Measurements from ENCODE around the gene UBE4A.
"Not testable (repeated sequence)": the region's sequence is repeated elsewhere in the genome, so short reads cannot be mapped to it uniquely, and the experiment has no call there.

UBE4A gene

GRCh38 chr11:118410055-118410745, 50.8 kb downstream of the UBE4A start:
- no peak overlapping the region for H3K9ac ChIP-seq (ENCODE audit: low read depth, low read length)
- peaks cover 23% of the 10 kb centered on the region for H3K36me3 ChIP-seq (ENCODE audit: insufficient read depth, low read length)

GRCh38 chr11:118411530-118411929, 52.1 kb downstream of the UBE4A start:
- no peaks in the 10 kb centered on the region for H3K27me3 ChIP-seq (ENCODE audit: control insufficient read depth, insufficient read depth, low read length)
- no peak overlapping the region for H3K4me2 ChIP-seq (ENCODE audit: low read length)
- H3K9ac ChIP-seq (ENCODE audit: low read depth, low read length): no peak overlapping the region
- no peaks in the 10 kb centered on the region for H3K9me3 ChIP-seq (replicated peaks; ENCODE audit: low read length)
- H3K36me3 ChIP-seq (ENCODE audit: insufficient read depth, low read length): peaks cover 19% of the 10 kb centered on the region
- no peak overlapping the region for H3K4me3 ChIP-seq (ENCODE audit: low read length)
- H3K4me1 ChIP-seq (ENCODE audit: control insufficient read depth, insufficient read depth, low read length): peaks cover 12% of the 10 kb centered on the region

More at GRCh38 chr11:118410055-118410745, 50.8 kb downstream of the UBE4A start:
- no peaks in the 10 kb centered on the region for H3K27me3 ChIP-seq (ENCODE audit: control insufficient read depth, insufficient read depth, low read length)
- H3K9me3 ChIP-seq (replicated peaks; ENCODE audit: low read length): no peaks in the 10 kb centered on the region
- no peak overlapping the region for H3K4me3 ChIP-seq (ENCODE audit: low read length)
- peaks cover 6% of the 10 kb centered on the region for H3K4me1 ChIP-seq (ENCODE audit: control insufficient read depth, insufficient read depth, low read length)
- no peak overlapping the region for H3K4me2 ChIP-seq (ENCODE audit: low read length)

GRCh38 chr11:118412921-118413320, 53.5 kb downstream of the UBE4A start:
- H3K4me2 ChIP-seq (ENCODE audit: low read length): no peak overlapping the region
- H3K4me1 ChIP-seq (ENCODE audit: control insufficient read depth, insufficient read depth, low read length): peaks cover 9% of the 10 kb centered on the region
- H3K9me3 ChIP-seq (replicated peaks; ENCODE audit: low read length): no peaks in the 10 kb centered on the region
- no peak overlapping the region for H3K9ac ChIP-seq (ENCODE audit: low read depth, low read length)
- H3K36me3 ChIP-seq (ENCODE audit: insufficient read depth, low read length): peaks cover 7% of the 10 kb centered on the region
- H3K4me3 ChIP-seq (ENCODE audit: low read length): no peak overlapping the region
- H3K27me3 ChIP-seq (ENCODE audit: control insufficient read depth, insufficient read depth, low read length): no peaks in the 10 kb centered on the region

- H3K36me3 ChIP-seq (ENCODE audit: insufficient read depth, low read length): no peaks in the 10 kb centered on the region
- peaks cover 9% of the 10 kb centered on the region for H3K4me1 ChIP-seq (ENCODE audit: control insufficient read depth, insufficient read depth, low read length)
- H3K9ac ChIP-seq (ENCODE audit: low read depth, low read length): no peak overlapping the region
- no peaks in the 10 kb centered on the region for H3K27me3 ChIP-seq (ENCODE audit: control insufficient read depth, insufficient read depth, low read length)
- H3K9me3 ChIP-seq (replicated peaks; ENCODE audit: low read length): no peaks in the 10 kb centered on the region
- H3K4me2 ChIP-seq (ENCODE audit: low read length): no peak overlapping the region
- H3K4me3 ChIP-seq (ENCODE audit: low read length): no peak overlapping the region
These were observed 55.8 kb downstream of the UBE4A start for GRCh38 chr11:118415062-118415738.

GRCh38 chr11:118415739-118416068, 56.3 kb downstream of the UBE4A start:
- H3K9me3 ChIP-seq (replicated peaks; ENCODE audit: low read length): no peaks in the 10 kb centered on the region
- no peak overlapping the region for H3K4me2 ChIP-seq (ENCODE audit: low read length)
- H3K4me3 ChIP-seq (ENCODE audit: low read length): no peak overlapping the region
- H3K9ac ChIP-seq (ENCODE audit: low read depth, low read length): no peak overlapping the region
- no peaks in the 10 kb centered on the region for H3K27me3 ChIP-seq (ENCODE audit: control insufficient read depth, insufficient read depth, low read length)
- H3K36me3 ChIP-seq (ENCODE audit: insufficient read depth, low read length): no peaks in the 10 kb centered on the region
- peaks cover 9% of the 10 kb centered on the region for H3K4me1 ChIP-seq (ENCODE audit: control insufficient read depth, insufficient read depth, low read length)

GRCh38 chr11:118416900-118417299, 57.5 kb downstream of the UBE4A start:
- H3K36me3 ChIP-seq (ENCODE audit: insufficient read depth, low read length); H3K9ac ChIP-seq (ENCODE audit: low read depth, low read length); H3K4me2 ChIP-seq (ENCODE audit: low read length); H3K4me1 ChIP-seq (ENCODE audit: control insufficient read depth, insufficient read depth, low read length); H3K4me3 ChIP-seq (ENCODE audit: low read length); H3K9me3 ChIP-seq (replicated peaks; ENCODE audit: low read length); H3K27me3 ChIP-seq (ENCODE audit: control insufficient read depth, insufficient read depth, low read length): not testable (repeated sequence)

- H3K4me2 ChIP-seq (ENCODE audit: low read length): no peak overlapping the region
- peaks cover 9% of the 10 kb centered on the region for H3K4me1 ChIP-seq (ENCODE audit: control insufficient read depth, insufficient read depth, low read length)
- no peaks in the 10 kb centered on the region for H3K27me3 ChIP-seq (ENCODE audit: control insufficient read depth, insufficient read depth, low read length)
- H3K36me3 ChIP-seq (ENCODE audit: insufficient read depth, low read length): no peaks in the 10 kb centered on the region
- no peaks in the 10 kb centered on the region for H3K9me3 ChIP-seq (replicated peaks; ENCODE audit: low read length)
- H3K9ac ChIP-seq (ENCODE audit: low read depth, low read length): no peak overlapping the region
- no peak overlapping the region for H3K4me3 ChIP-seq (ENCODE audit: low read length)
These were observed 58.4 kb downstream of the UBE4A start for GRCh38 chr11:118417801-118418200.

- peaks cover 9% of the 10 kb centered on the region for H3K4me1 ChIP-seq (ENCODE audit: control insufficient read depth, insufficient read depth, low read length)
- H3K9ac ChIP-seq (ENCODE audit: low read depth, low read length): no peak overlapping the region
- H3K4me3 ChIP-seq (ENCODE audit: low read length): no peak overlapping the region
- H3K9me3 ChIP-seq (replicated peaks; ENCODE audit: low read length): no peaks in the 10 kb centered on the region
- no peaks in the 10 kb centered on the region for H3K36me3 ChIP-seq (ENCODE audit: insufficient read depth, low read length)
- no peaks in the 10 kb centered on the region for H3K27me3 ChIP-seq (ENCODE audit: control insufficient read depth, insufficient read depth, low read length)
- no peak overlapping the region for H3K4me2 ChIP-seq (ENCODE audit: low read length)
These were observed 59.4 kb downstream of the UBE4A start for GRCh38 chr11:118418766-118419165.

GRCh38 chr11:118427707-118428106, 68.3 kb downstream of the UBE4A start:
- Histone ChIP-seq H3K9ac (ENCODE audit: low read depth, low read length) (no peak overlapping the region), H3K4me3 (ENCODE audit: low read length) (no peak overlapping the region), H3K9me3 (replicated peaks; ENCODE audit: low read length) (no peaks in the 10 kb centered on the region), H3K4me2 (ENCODE audit: low read length) (no peak overlapping the region), H3K36me3 (ENCODE audit: insufficient read depth, low read length) (no peaks in the 10 kb centered on the region), H3K4me1 (ENCODE audit: control insufficient read depth, insufficient read depth, low read length) (no peaks in the 10 kb centered on the region), H3K27me3 (ENCODE audit: control insufficient read depth, insufficient read depth, low read length) (no peaks in the 10 kb centered on the region)

- H3K9me3 ChIP-seq (replicated peaks; ENCODE audit: low read length): no peaks in the 10 kb centered on the region
- H3K4me2 ChIP-seq (ENCODE audit: low read length): no peak overlapping the region
- H3K4me1 ChIP-seq (ENCODE audit: control insufficient read depth, insufficient read depth, low read length): peaks cover 8% of the 10 kb centered on the region
- no peaks in the 10 kb centered on the region for H3K27me3 ChIP-seq (ENCODE audit: control insufficient read depth, insufficient read depth, low read length)
- H3K4me3 ChIP-seq (ENCODE audit: low read length): no peak overlapping the region
- no peaks in the 10 kb centered on the region for H3K36me3 ChIP-seq (ENCODE audit: insufficient read depth, low read length)
- H3K9ac ChIP-seq (ENCODE audit: low read depth, low read length): no peak overlapping the region
These were observed 71.6 kb downstream of the UBE4A start for GRCh38 chr11:118430956-118431355.

- H3K36me3 ChIP-seq (ENCODE audit: insufficient read depth, low read length): no peaks in the 10 kb centered on the region
- H3K27me3 ChIP-seq (ENCODE audit: control insufficient read depth, insufficient read depth, low read length): no peaks in the 10 kb centered on the region
- no peaks in the 10 kb centered on the region for H3K9me3 ChIP-seq (replicated peaks; ENCODE audit: low read length)
- H3K4me3 ChIP-seq (ENCODE audit: low read length): peak overlapping the region; percentile 87
- H3K4me1 ChIP-seq (ENCODE audit: control insufficient read depth, insufficient read depth, low read length): peaks cover 18% of the 10 kb centered on the region
- H3K4me2 ChIP-seq (ENCODE audit: low read length): peak overlapping the region; percentile 98
- H3K9ac ChIP-seq (ENCODE audit: low read depth, low read length): no peak overlapping the region
These were observed 74.7 kb downstream of the UBE4A start for GRCh38 chr11:118434123-118434552.

Data from skeletal muscle satellite cell (primary cell).